Upper lobe of left lung (tissue), 4 donors: Measurements from ENCODE around the gene SH3BP5.

Experiments
- CTCF ChIP-seq, 6 experiments: fragments of 450-650 bp in 4 of 6; fragments of 200-600 bp in 2 of 6; sonication (generic) in 2 of 6; IDR thresholded peaks; one replicate each; pipeline ENCODE4 v1.5.1; 2016 to 2019; ENCODE audit warnings: antibody characterized with exemption in 6 of 6
- POLR2A ChIP-seq, 4 donors: fragments of 450-650 bp; IDR thresholded peaks; one replicate each; pipeline ENCODE4 v1.5.1; 2016 to 2017; ENCODE audit warnings: antibody characterized with exemption in 4 of 4, mild to moderate bottlenecking in 2 of 4

- TF ChIP-seq CTCF (IDR thresholded peaks at IDR 0.05) (no peak), POLR2A (IDR thresholded peaks at IDR 0.05) (no peak)
Measured at GRCh38 chr3:15253023-15253697, 79.2 kb downstream of the SH3BP5 start.
